SK-MEL-5 (cell line): Measurements from ENCODE around the gene HIF1A. TPM values are rescaled to one million over a fixed set of nuclear protein-coding genes. Genes with fewer than 3 reads are reported as not detected.
"Not testable (repeated sequence)": the region's sequence is repeated elsewhere in the genome, so short reads cannot be mapped to it uniquely, and the experiment has no call there.

ENCODE experiments used
- DNase-seq: peaks from one replicate; pipeline ENCODE4 v3.0.0-alpha.2; 2016; ENCODE audit warnings: low read depth, low spot score
- in situ Hi-C: cut with HindIII; loops from 2 replicates; pipeline ENCODE4 v1.10.0; 2016; ENCODE audit warnings: low sequenced_read_pairs, high pct_unique_total_duplicates, low pct_unique_long_range_greater_than_20kb
- total RNA-seq: library from RNA; depleted of rRNA; stranded (reverse); fragments of >200 nt; shearing (Covaris generic); gene quantifications from 2 replicates; pipeline ENCODE4 v1.2.3, GENCODE V29; 2014

Gene HIF1A
- total RNA-seq, 1 experiment from 2014 or later, result 79.5 TPM

DNA sequence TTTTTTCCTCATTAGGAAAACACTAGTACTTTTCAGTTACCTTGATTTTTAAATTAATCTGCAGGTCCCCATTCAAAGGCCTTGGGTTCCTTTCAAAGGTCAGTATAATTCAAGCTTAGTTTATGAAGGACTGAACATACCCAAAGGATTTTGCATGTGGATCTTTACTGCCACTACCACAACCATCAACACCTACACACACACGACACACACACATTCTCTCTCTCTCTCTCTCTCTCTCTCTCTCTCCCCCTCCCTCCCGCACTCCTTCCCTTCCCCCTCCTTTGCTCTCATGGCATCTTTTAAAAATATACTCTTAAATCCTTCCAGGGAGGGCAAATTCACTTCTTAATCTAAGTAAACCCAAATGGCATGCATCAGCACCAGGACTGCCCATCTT is 28.8 kb downstream of the HIF1A start:
- in situ Hi-C loops, result no loop called here
- DNase-seq, result no peak

DNA sequence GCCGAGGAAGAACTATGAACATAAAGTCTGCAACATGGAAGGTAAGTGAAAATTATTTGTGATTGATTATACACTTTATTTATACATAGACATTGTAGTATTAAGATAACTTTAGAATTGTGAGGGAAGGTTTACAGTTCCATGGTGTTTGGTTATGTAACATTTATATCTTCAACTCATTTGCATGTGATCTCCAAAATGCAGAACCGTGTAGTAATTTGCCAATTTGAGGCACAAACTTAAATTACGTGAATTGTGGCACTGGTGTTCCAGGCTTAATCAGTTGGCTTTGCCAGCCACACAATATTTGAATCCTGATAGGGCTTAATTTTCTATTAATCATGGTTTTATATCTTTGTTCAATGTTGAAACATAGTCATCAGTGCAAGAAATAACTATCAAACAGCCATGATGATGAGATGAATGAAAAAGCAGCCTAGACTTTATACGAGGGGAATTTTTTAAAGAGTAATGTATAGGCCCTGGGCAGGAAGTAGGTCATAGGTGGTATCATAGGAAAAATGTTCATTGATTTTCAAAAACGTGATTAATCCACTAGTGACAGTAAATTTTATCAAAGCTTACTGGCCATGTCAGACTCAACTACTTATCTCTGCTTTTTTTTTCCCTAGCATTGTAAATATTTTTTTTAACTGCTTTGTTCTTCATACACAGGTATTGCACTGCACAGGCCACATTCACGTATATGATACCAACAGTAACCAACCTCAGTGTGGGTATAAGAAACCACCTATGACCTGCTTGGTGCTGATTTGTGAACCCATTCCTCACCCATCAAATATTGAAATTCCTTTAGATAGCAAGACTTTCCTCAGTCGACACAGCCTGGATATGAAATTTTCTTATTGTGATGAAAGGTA is 31.7 kb downstream of the HIF1A start:
- DNase-seq, result no peak
- in situ Hi-C loops, result loop anchor here (25.0 kb wide), 1 partner anchor 265 kb away; no protein-coding TSS in a partner anchor

DNA sequence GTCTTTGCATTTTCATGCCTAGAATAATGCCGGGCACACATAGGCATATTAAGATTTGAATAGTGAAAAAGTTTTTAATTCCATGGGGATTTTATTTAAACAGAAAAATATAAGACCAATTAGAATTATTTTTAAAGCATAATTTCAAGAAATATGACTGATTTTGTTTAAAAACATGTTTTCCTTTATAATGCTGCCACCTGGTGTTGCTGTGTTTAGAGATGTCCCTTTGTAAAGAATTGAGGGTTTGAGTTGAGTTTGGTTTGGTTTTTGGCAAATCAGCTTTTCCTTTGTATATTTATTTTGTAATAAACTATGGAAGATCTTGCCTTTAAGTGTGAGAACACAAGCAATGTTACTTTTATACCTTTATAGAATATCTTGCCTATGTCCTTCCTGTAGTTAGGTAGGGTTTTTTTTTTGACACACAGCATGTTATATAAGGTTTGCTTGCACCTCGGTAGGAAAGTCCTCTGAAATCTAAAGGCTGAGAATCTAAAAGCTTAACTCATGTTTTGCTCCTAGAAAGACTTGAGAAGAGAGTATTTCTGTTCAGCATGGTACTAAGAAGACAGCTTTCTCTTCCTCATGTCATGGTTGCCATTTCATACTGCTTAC is 35.6 kb downstream of the HIF1A start:
- in situ Hi-C loops, result loop anchor here (25.0 kb wide), 1 partner anchor 269 kb away; no protein-coding TSS in a partner anchor
- peak; percentile 35 for DNase-seq

DNA sequence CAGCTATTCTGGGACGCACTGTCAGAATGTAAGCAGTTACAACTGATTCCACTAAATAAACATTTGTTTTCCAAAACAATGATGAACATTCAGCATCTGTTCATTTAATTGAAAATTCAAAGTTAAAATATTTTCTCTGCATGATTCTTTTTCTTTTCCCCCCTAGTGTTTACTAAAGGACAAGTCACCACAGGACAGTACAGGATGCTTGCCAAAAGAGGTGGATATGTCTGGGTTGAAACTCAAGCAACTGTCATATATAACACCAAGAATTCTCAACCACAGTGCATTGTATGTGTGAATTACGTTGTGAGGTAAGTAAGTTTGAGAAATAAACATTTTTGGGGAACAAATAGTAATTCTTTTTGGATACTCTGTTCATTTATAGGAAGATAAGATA is 38.7 kb downstream of the HIF1A start:
- DNase-seq, result no peak
- in situ Hi-C loops, result loop anchor here (25.0 kb wide), 1 partner anchor 272 kb away; no protein-coding TSS in a partner anchor

DNA sequence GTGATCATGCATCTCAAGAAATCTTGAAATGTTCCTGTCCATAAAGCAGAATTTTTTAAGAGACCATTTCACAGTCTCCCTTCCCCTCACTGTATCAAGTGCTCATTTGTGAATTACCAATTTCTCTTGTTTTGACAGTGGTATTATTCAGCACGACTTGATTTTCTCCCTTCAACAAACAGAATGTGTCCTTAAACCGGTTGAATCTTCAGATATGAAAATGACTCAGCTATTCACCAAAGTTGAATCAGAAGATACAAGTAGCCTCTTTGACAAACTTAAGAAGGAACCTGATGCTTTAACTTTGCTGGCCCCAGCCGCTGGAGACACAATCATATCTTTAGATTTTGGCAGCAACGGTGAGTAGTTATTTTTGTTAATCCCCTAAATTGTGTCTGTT is 41.4 kb downstream of the HIF1A start:
- in situ Hi-C loops, result loop anchor here (25.0 kb wide), 1 partner anchor 274 kb away; no protein-coding TSS in a partner anchor
- peak; percentile 14 for DNase-seq

DNA sequence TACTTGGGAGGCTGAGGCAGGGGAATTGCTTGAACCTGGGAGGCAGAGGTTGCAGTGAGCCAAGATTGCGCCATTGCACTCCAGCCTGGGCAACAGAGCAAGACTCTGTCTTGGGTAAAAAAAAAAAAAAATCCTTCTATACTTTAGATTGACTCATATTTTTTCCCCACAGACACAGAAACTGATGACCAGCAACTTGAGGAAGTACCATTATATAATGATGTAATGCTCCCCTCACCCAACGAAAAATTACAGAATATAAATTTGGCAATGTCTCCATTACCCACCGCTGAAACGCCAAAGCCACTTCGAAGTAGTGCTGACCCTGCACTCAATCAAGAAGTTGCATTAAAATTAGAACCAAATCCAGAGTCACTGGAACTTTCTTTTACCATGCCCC is 42.6 kb downstream of the HIF1A start:
- no peak for DNase-seq
- in situ Hi-C loops, result loop anchor here (25.0 kb wide), 1 partner anchor 276 kb away; no protein-coding TSS in a partner anchor

DNA sequence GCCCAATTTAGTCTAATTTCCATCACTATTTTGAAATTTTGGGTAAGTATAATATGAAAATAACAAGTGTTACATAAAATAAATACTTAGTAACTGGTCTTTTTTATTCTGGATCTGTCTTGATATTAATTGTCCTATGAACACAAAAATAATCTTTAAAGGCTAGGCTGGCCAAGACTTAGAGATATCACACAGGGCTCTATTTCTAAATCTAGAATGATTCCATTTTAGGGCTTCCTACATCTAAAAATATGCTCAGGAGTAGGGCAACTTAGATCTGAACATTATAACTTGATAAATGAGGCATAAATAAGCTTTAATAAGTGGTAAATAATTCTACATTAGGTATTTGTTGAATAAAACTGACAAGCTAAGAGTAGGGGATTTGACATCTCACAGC is 43.8 kb downstream of the HIF1A start:
- in situ Hi-C loops, result loop anchor here (25.0 kb wide), 1 partner anchor 277 kb away; no protein-coding TSS in a partner anchor
- no peak for DNase-seq

DNA sequence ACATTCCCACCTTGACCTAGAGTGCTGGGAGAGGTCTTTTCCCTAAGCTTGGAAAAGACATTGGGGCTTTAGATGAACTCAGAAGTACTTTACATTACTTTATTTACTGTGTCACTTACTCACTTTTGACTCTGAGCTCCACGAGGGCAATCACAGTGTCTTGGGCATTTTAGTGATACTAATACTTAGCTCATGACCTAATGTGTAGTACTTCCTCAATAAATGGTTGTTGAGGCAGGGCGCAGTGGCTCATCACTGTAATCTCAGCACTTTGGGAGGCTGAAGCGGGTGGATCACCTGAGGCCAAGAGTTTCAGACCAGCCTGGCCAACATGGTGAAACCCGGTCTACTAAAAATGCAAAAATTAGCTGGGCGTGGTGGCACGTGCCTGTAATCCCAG is 47.1 kb downstream of the HIF1A start:
- DNase-seq, result no peak
- in situ Hi-C loops, result loop anchor here (25.0 kb wide), 1 partner anchor 280 kb away; no protein-coding TSS in a partner anchor

DNA sequence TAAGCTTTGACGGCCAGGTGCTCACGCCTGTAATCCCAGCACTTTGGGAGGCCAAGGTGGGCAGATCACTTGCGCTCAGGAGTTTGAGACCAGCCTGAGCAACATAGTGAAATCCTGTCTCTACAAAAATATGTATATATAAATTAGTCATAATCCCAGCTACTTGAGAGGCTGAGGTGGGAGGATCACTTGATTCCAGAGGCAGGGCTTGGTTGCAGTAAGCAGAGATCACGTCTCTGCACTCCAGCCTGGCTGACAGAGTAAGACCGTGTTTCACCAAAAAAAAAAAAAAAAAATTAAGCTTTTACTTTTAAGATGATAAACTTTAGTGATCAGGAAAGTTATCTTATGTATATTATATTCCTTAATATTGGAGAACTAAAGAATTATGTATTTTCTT is 48.9 kb downstream of the HIF1A start:
- in situ Hi-C loops, result loop anchor here (25.0 kb wide), 1 partner anchor 282 kb away; no protein-coding TSS in a partner anchor
- no peak for DNase-seq

DNA sequence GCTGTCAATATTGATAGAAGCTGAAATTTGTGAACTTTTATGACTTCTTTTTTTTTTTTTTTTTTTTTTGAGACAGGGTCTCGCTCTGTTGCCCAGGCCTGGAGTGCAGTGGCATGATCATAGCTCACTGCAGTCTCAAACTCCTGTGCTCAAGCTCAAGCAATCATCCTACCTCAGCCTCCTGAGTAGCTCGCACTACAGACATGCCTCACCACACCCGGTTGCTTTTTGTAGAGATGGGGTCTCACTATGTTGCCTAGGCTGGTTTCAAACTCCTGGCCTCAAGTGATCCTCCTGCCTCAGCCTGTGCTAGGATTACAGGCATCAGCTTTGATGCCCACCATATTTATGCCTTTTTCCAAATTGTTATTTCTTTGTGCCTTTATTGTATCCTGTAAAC is 51.0 kb downstream of the HIF1A start:
- in situ Hi-C loops, result loop anchor here (25.0 kb wide), 1 partner anchor 284 kb away; no protein-coding TSS in a partner anchor

DNA sequence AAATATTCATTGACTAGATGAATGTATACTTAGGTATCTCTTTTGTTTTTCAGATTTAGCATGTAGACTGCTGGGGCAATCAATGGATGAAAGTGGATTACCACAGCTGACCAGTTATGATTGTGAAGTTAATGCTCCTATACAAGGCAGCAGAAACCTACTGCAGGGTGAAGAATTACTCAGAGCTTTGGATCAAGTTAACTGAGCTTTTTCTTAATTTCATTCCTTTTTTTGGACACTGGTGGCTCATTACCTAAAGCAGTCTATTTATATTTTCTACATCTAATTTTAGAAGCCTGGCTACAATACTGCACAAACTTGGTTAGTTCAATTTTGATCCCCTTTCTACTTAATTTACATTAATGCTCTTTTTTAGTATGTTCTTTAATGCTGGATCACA is 51.6 kb downstream of the HIF1A start:
- DNase-seq, result no peak
- in situ Hi-C loops, result loop anchor here (25.0 kb wide), 1 partner anchor 285 kb away; no protein-coding TSS in a partner anchor

More for the DNA sequence above, 51.0 kb downstream of the HIF1A start:
- not testable (repeated sequence) for DNase-seq

DNA sequence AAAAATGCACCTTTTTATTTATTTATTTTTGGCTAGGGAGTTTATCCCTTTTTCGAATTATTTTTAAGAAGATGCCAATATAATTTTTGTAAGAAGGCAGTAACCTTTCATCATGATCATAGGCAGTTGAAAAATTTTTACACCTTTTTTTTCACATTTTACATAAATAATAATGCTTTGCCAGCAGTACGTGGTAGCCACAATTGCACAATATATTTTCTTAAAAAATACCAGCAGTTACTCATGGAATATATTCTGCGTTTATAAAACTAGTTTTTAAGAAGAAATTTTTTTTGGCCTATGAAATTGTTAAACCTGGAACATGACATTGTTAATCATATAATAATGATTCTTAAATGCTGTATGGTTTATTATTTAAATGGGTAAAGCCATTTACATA is 52.0 kb downstream of the HIF1A start:
- in situ Hi-C loops, result loop anchor here (25.0 kb wide), 1 partner anchor 285 kb away; no protein-coding TSS in a partner anchor
- DNase-seq, result no peak

DNA sequence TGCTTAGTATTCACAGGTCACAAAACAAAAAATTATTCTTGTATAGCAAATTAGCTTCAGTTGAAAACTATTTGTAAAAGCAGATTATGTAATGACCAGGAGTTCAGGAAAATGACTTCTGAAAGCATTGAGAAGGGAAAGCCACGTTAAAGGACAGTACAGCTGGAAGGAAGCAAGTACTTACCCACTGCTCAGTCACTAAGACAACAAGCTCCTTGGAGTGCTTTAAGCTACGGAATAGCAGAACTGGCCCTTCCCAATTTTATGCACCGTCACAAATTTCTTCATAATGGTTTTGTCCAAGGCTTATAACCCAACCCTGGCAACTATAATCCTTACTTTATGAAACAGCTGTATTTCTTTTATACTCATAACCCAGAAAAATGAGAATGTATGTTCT is 54.0 kb downstream of the HIF1A start:
- no peak for DNase-seq
- in situ Hi-C loops, result loop anchor here (25.0 kb wide), 1 partner anchor 287 kb away; no protein-coding TSS in a partner anchor

DNA sequence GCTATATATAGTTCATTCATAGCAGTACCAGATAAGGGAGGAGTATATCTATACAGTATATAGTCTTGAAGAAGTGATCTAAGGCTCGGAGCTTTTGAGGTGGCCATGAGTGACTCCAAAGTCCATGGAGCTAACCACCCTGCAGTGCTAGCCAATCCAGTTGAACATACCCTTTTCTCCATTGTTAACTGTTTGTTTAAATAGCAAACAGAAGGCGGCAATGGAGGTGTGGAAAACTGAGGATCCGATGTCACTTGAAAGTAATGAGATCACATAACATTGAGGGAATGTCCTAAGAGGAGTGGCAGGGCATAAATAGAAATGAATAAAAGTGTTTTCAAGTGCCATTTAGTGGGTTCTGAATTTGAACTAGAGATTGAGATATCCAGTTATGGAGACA is 54.6 kb downstream of the HIF1A start:
- in situ Hi-C loops, result loop anchor here (25.0 kb wide), 1 partner anchor 288 kb away; no protein-coding TSS in a partner anchor
- DNase-seq, result no peak

DNA sequence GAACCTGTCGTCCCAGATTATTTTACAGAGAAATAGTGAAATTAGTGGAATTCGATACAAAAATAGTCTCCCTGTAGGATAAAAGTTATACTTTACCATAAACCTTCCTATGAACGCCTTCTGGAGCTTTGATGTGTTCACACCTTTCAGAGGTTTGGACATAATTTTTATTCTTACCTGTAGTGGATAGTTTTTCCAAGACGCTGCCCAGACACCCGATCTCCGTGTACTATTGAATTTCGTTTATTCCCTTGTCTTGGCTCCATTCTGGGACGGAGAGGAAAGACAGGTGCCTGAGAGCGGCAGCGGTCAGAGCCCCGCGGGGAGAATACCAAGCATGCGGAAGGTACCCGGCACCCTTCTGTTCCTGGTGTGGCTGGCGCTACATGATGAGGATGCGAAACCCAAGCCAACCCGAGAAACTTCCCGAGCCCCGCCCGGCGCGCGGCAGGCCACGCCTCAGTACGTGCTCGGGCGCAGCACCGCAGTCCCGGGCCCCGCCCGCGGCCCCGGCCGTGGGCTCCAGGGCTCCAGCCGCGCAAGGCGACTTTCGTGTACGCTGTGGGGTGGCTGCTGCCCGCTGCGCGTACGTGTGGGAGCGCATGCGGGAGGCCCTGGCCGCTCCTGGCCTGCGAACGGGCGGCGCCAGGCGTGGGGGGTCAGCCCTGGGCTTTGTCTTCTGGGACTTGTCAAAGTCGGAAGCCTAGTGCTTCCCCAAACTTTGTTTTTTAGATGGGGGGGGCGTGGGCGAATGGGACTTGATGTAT is 55.6 kb downstream of the HIF1A start:
- in situ Hi-C loops, result no loop called here
- peak; percentile 73 for DNase-seq

DNA sequence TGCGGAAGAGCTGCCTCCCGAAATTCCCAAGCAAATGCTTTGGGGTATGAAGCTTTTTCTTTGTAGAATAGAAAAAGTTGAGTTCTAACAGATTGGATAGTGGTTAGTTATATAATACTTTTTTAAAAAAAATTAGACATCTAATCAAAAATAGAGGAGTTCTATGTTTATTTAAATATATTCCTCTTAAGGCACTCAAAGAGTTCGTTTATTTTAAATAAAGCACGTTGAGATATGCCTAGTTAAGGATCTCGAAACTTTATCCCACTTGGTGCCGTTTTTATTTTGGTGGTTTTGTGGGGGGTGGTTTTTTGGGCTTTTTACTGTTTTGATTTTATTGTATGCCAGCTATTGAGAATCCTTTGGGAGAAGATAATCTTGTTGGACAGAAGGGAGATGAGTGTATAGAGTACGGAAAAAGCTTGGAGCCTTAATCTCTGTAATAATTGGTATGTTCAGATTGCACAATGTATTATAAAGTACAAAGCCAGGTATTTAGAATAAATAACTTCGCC is 56.2 kb downstream of the HIF1A start:
- DNase-seq, result no peak

DNA sequence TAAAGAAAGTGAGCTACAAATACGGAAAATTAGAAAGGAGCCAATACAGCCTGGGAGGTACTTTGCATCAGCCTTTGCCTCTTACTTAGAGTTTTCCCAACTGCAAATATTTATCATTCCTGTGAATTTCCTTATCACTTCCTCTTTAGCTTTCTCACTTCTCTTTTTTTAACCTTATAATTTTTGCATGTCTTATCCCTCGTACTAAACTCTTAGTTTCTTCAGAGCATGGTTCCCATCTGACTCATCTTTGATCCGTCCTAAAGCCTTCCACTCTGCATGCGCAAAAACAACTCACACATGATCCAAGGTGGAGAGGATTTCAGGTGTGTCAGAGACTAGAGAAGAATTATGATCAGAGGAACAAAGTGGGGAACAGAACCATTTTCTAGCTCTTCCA is 57.3 kb downstream of the HIF1A start:
- in situ Hi-C loops, result no loop called here
- DNase-seq, result no peak

More for the DNA sequence above, 56.2 kb downstream of the HIF1A start:
- in situ Hi-C loops, result no loop called here
